ENCODE data around the gene DEAF1. TPM values are rescaled to one million over a fixed set of nuclear protein-coding genes. Genes with fewer than 3 reads are reported as not detected.

The DEAF1 gene
- total and polyA plus RNA-seq, 2 experiments from 2014 or later = 35.0 to 38.5 TPM

GRCh38 chr11:702462-703461 is 7.7 kb upstream of the DEAF1 start:
- Histone ChIP-seq H3K9ac (peak overlapping the region; percentile 35), H3K4me1 (ENCODE audit: insufficient read depth) (peaks cover 22% of the 10 kb centered on the region), H4K20me1 (ENCODE audit: insufficient read depth) (no peaks in the 10 kb centered on the region), H3K4me2 (ENCODE audit: unreplicated experiment) (peak overlapping the region; percentile 17), H2AFZ (no peak overlapping the region), H3K79me2 (ENCODE audit: insufficient read depth) (peaks cover 77% of the 10 kb centered on the region), H3K27ac (peak overlapping the region; percentile 30; the same call in 1 of the 2 replicates), H3F3A (ENCODE audit: insufficient read depth) (peaks cover 19% of the 10 kb centered on the region), H3K4me3 (peak overlapping the region; percentile 20; the same call in 1 of the 2 replicates), H3K27me3 (replicated peaks; ENCODE audit: insufficient read depth) (no peaks in the 10 kb centered on the region), H3K9me3 (ENCODE audit: low read depth) (no peaks in the 10 kb centered on the region), H3K9me2 (ENCODE audit: insufficient read depth) (no peaks in the 10 kb centered on the region), H3K36me3 (ENCODE audit: low read depth) (no peaks in the 10 kb centered on the region)
- in situ Hi-C loops (cut with MboI) = no loop called here
- peak; percentile 61 for DNase-seq
- TF ChIP-seq EZH2phosphoT487 (IDR thresholded peaks at IDR 0.05; ENCODE audit: insufficient read depth, low read depth) (no peak), EZH2 (IDR thresholded peaks at IDR 0.05; ENCODE audit: insufficient read depth, poor library complexity, severe bottlenecking) (no peak)
- WGBS, 2 experiments (ENCODE audit: low coverage in 1 of 2, low lambda C conversion rate in 2 of 2, missing lambda C conversion rate in 2 of 2) = 36 to 37% methylated on average over 24 to 26 of the region's 26 CpGs

- Histone ChIP-seq H4K20me1 (ENCODE audit: insufficient read depth) (no peaks in the 10 kb centered on the region), H3K27me3 (replicated peaks; ENCODE audit: insufficient read depth) (no peaks in the 10 kb centered on the region), H2AFZ (no peak overlapping the region), H3K4me2 (ENCODE audit: unreplicated experiment) (no peak overlapping the region), H3K9ac (peak overlapping the region; percentile 35), H3K79me2 (ENCODE audit: insufficient read depth) (peaks cover 75% of the 10 kb centered on the region), H3K4me1 (ENCODE audit: insufficient read depth) (peaks cover 28% of the 10 kb centered on the region), H3K4me3 (no peak overlapping the region), H3K9me3 (ENCODE audit: low read depth) (no peaks in the 10 kb centered on the region), H3K9me2 (ENCODE audit: insufficient read depth) (no peaks in the 10 kb centered on the region), H3K27ac (no peak overlapping the region), H3F3A (ENCODE audit: insufficient read depth) (peaks cover 27% of the 10 kb centered on the region), H3K36me3 (ENCODE audit: low read depth) (no peaks in the 10 kb centered on the region)
- no peak for TF ChIP-seq EZH2phosphoT487 (IDR thresholded peaks at IDR 0.05; ENCODE audit: insufficient read depth, low read depth)
- no peak for TF ChIP-seq EZH2 (IDR thresholded peaks at IDR 0.05; ENCODE audit: insufficient read depth, poor library complexity, severe bottlenecking)
- in situ Hi-C loops (cut with MboI) = no loop called here
- WGBS, 2 experiments (ENCODE audit: low coverage in 1 of 2, low lambda C conversion rate in 2 of 2, missing lambda C conversion rate in 2 of 2) = 74 to 76% methylated on average over 22 of the region's 22 CpGs
- DNase-seq = no peak
These were observed 6.9 kb upstream of the DEAF1 start for GRCh38 chr11:701741-702461.

- DNase-seq = no peak
- in situ Hi-C loops (cut with MboI) = no loop called here
- Histone ChIP-seq H3K9ac (no peak overlapping the region), H3K9me3 (ENCODE audit: low read depth) (no peaks in the 10 kb centered on the region), H2AFZ (no peak overlapping the region), H4K20me1 (ENCODE audit: insufficient read depth) (no peaks in the 10 kb centered on the region), H3K4me3 (no peak overlapping the region), H3K36me3 (ENCODE audit: low read depth) (no peaks in the 10 kb centered on the region), H3K9me2 (ENCODE audit: insufficient read depth) (no peaks in the 10 kb centered on the region), H3K79me2 (ENCODE audit: insufficient read depth) (peaks cover 65% of the 10 kb centered on the region), H3K27ac (no peak overlapping the region), H3K27me3 (replicated peaks; ENCODE audit: insufficient read depth) (no peaks in the 10 kb centered on the region), H3F3A (ENCODE audit: insufficient read depth) (peaks cover 34% of the 10 kb centered on the region), H3K4me2 (ENCODE audit: unreplicated experiment) (no peak overlapping the region), H3K4me1 (ENCODE audit: insufficient read depth) (peaks cover 28% of the 10 kb centered on the region)
- 90 to 100% methylated on average over 1 of the region's 1 CpG for WGBS, 2 experiments (ENCODE audit: low coverage in 1 of 2, low lambda C conversion rate in 2 of 2, missing lambda C conversion rate in 2 of 2)
- no peak for TF ChIP-seq EZH2phosphoT487 (IDR thresholded peaks at IDR 0.05; ENCODE audit: insufficient read depth, low read depth)
- TF ChIP-seq EZH2 (IDR thresholded peaks at IDR 0.05; ENCODE audit: insufficient read depth, poor library complexity, severe bottlenecking) = no peak
These were observed 4.7 kb upstream of the DEAF1 start for GRCh38 chr11:699753-700152.

- Histone ChIP-seq H3F3A (ENCODE audit: insufficient read depth) (peaks cover 31% of the 10 kb centered on the region), H3K9me2 (ENCODE audit: insufficient read depth) (no peaks in the 10 kb centered on the region), H3K4me2 (ENCODE audit: unreplicated experiment) (no peak overlapping the region), H3K9ac (no peak overlapping the region), H3K27ac (no peak overlapping the region), H3K79me2 (ENCODE audit: insufficient read depth) (peaks cover 61% of the 10 kb centered on the region), H3K36me3 (ENCODE audit: low read depth) (no peaks in the 10 kb centered on the region), H2AFZ (no peak overlapping the region), H4K20me1 (ENCODE audit: insufficient read depth) (no peaks in the 10 kb centered on the region), H3K9me3 (ENCODE audit: low read depth) (no peaks in the 10 kb centered on the region), H3K4me1 (ENCODE audit: insufficient read depth) (peaks cover 29% of the 10 kb centered on the region), H3K27me3 (replicated peaks; ENCODE audit: insufficient read depth) (no peaks in the 10 kb centered on the region), H3K4me3 (no peak overlapping the region)
- in situ Hi-C loops (cut with MboI) = no loop called here
- DNase-seq = no peak
- WGBS, 2 experiments (ENCODE audit: low coverage in 1 of 2, low lambda C conversion rate in 2 of 2, missing lambda C conversion rate in 2 of 2) = 92 to 94% methylated on average over 7 of the region's 7 CpGs
- TF ChIP-seq EZH2 (IDR thresholded peaks at IDR 0.05; ENCODE audit: insufficient read depth, poor library complexity, severe bottlenecking) = no peak
- no peak for TF ChIP-seq EZH2phosphoT487 (IDR thresholded peaks at IDR 0.05; ENCODE audit: insufficient read depth, low read depth)
These were observed 4.1 kb upstream of the DEAF1 start for GRCh38 chr11:699116-699508.

Measured in GM23248 (cell line).